Uterus (tissue), 4 donors: ENCODE measurements around the gene DIAPH3. TPM values are rescaled to one million over a fixed set of nuclear protein-coding genes. Genes with fewer than 3 reads are reported as not detected.

Experiments used
- DNase-seq, 2 donors: peaks; one replicate each; pipeline ENCODE4 v3.0.0-alpha.2; 2019 to 2020
- H3K27ac ChIP-seq, 2 donors: fragments of 200-600 bp; sonication (generic); 1 replicate in 1 of 2; 2 replicates in 1 of 2; pipeline ENCODE4 v1.5.1; 2016 to 2018
- H3K27me3 ChIP-seq, 2 donors: fragments of 200-600 bp; sonication (generic); one replicate each; pipeline ENCODE4 v1.5.1; 2018 to 2019; ENCODE audit warnings: control low read depth in 1 of 2
- H3K36me3 ChIP-seq, 2 donors: fragments of 200-600 bp; sonication (generic); one replicate each; pipeline ENCODE4 v1.5.1; 2019; ENCODE audit warnings: control low read depth in 1 of 2
- H3K4me1 ChIP-seq, 2 donors: fragments of 200-600 bp; sonication (generic); one replicate each; pipeline ENCODE4 v1.5.1; 2018 to 2019; ENCODE audit warnings: control low read depth in 1 of 2
- H3K4me3 ChIP-seq, 2 donors: fragments of 200-600 bp; sonication (generic); 1 replicate in 1 of 2; 2 replicates in 1 of 2; pipeline ENCODE4 v1.5.1; 2018 to 2019; ENCODE audit warnings: mild to moderate bottlenecking in 1 of 2
- H3K9me3 ChIP-seq, 2 donors: fragments of 200-600 bp; sonication (generic); one replicate each; pipeline ENCODE4 v1.5.1; 2019; ENCODE audit warnings: control low read depth in 1 of 2
- CTCF ChIP-seq, 4 experiments: fragments of 200-600 bp in 2 of 4; fragments of 450-650 bp in 2 of 4; sonication (generic) in 2 of 4; IDR thresholded peaks; one replicate each; pipeline ENCODE4 v1.5.1; 2016 to 2019; ENCODE audit warnings: antibody characterized with exemption in 4 of 4, mild to moderate bottlenecking in 2 of 4, moderate library complexity in 1 of 4
- POLR2A ChIP-seq, 2 donors: fragments of 450-650 bp; IDR thresholded peaks; one replicate each; pipeline ENCODE4 v1.6.1; 2016; ENCODE audit warnings: antibody characterized with exemption in 2 of 2, mild to moderate bottlenecking in 1 of 2, moderate library complexity in 1 of 2
- intact Hi-C: fragments of 100-400 bp; cut with DNase I; formaldehyde crosslinking; loops from one replicate; pipeline ENCODE4 v1.15.1; 2023; ENCODE audit warnings: low total_unique reads
- total RNA-seq, 4 donors: library from RNA; depleted of rRNA in 3 of 4; stranded (reverse); fragments of >200 nt in 3 of 4; gene quantifications; one replicate each; pipeline versions ENCODE4 v1.1.0 to v1.2.4, GENCODE V29; 2014 to 2023
- donor health status: DM: yes; HTN: yes; CAD: no.

Gene DIAPH3
- total RNA-seq, 4 donors from 2014 or later = 11.4 TPM; not detected in 3

GRCh38 chr13:59733744-59734143 is 430.0 kb downstream of the DIAPH3 start:
- no peaks in the 10 kb centered on the region for H3K36me3 ChIP-seq
- TF ChIP-seq CTCF (IDR thresholded peaks at IDR 0.05) = no peak
- no peak for TF ChIP-seq POLR2A (IDR thresholded peaks at IDR 0.05)
- H3K9me3 ChIP-seq = no peaks in the 10 kb centered on the region
- no peak overlapping the region for H3K4me3 ChIP-seq
- H3K27ac ChIP-seq = no peak overlapping the region
- no peak for DNase-seq
- intact Hi-C loops = no loop called here
- no peaks in the 10 kb centered on the region for H3K27me3 ChIP-seq
- no peaks in the 10 kb centered on the region for H3K4me1 ChIP-seq

- H3K9me3 ChIP-seq = no peaks in the 10 kb centered on the region
- H3K4me1 ChIP-seq = no peaks in the 10 kb centered on the region
- no peaks in the 10 kb centered on the region for H3K27me3 ChIP-seq
- TF ChIP-seq POLR2A (IDR thresholded peaks at IDR 0.05) (no peak), CTCF (IDR thresholded peaks at IDR 0.05) (no peak)
- DNase-seq = no peak
- intact Hi-C loops = no loop called here
- no peak overlapping the region for H3K4me3 ChIP-seq
- H3K27ac ChIP-seq = no peak overlapping the region
- H3K36me3 ChIP-seq = no peaks in the 10 kb centered on the region
Measured at GRCh38 chr13:59730026-59730425, 433.7 kb downstream of the DIAPH3 start.

- Histone ChIP-seq H3K4me3 (no peak overlapping the region), H3K9me3 (no peaks in the 10 kb centered on the region), H3K36me3 (no peaks in the 10 kb centered on the region), H3K27ac (no peak overlapping the region), H3K4me1 (no peaks in the 10 kb centered on the region), H3K27me3 (no peaks in the 10 kb centered on the region)
- intact Hi-C loops = no loop called here
- DNase-seq = no peak
- no peak for TF ChIP-seq POLR2A (IDR thresholded peaks at IDR 0.05)
- no peak for TF ChIP-seq CTCF (IDR thresholded peaks at IDR 0.05)
Measured at GRCh38 chr13:59728896-59729545, 434.7 kb downstream of the DIAPH3 start.

GRCh38 chr13:59721926-59722910 is 441.5 kb downstream of the DIAPH3 start:
- H3K9me3 ChIP-seq = no peaks in the 10 kb centered on the region
- no peak for DNase-seq
- H3K4me3 ChIP-seq = no peak overlapping the region
- H3K36me3 ChIP-seq = no peaks in the 10 kb centered on the region
- no peak overlapping the region for H3K27ac ChIP-seq
- intact Hi-C loops = no loop called here
- TF ChIP-seq POLR2A (IDR thresholded peaks at IDR 0.05) = no peak
- no peak for TF ChIP-seq CTCF (IDR thresholded peaks at IDR 0.05)
- H3K4me1 ChIP-seq = no peaks in the 10 kb centered on the region
- no peaks in the 10 kb centered on the region for H3K27me3 ChIP-seq

- no peaks in the 10 kb centered on the region for H3K27me3 ChIP-seq
- H3K27ac ChIP-seq = no peak overlapping the region
- no peaks in the 10 kb centered on the region for H3K4me1 ChIP-seq
- H3K36me3 ChIP-seq = no peaks in the 10 kb centered on the region
- H3K9me3 ChIP-seq = no peaks in the 10 kb centered on the region
- TF ChIP-seq CTCF (IDR thresholded peaks at IDR 0.05) (no peak), POLR2A (IDR thresholded peaks at IDR 0.05) (no peak)
- no peak for DNase-seq
- intact Hi-C loops = no loop called here
- H3K4me3 ChIP-seq = no peak overlapping the region
Measured at GRCh38 chr13:59715611-59716010, 448.1 kb downstream of the DIAPH3 start.
